Vagina (tissue), 2 donors: ENCODE measurements around the gene LHFPL3. TPM values are rescaled to one million over a fixed set of nuclear protein-coding genes. Genes with fewer than 3 reads are reported as not detected.

Source experiments
- DNase-seq, 2 donors: peaks; one replicate each; pipeline ENCODE4 v3.0.0-alpha.2; 2017; ENCODE audit errors: extremely low spot score in 2 of 2
- H3K27ac ChIP-seq: fragments of 200-600 bp; sonication (generic); one replicate; pipeline ENCODE4 v1.5.1; 2019
- H3K27me3 ChIP-seq: fragments of 200-600 bp; sonication (generic); one replicate; pipeline ENCODE4 v1.5.1; 2019
- H3K36me3 ChIP-seq, 2 donors: fragments of 200-600 bp; sonication (generic); one replicate each; pipeline ENCODE4 v1.5.1; 2017 to 2019
- H3K4me1 ChIP-seq: fragments of 200-600 bp; sonication (generic); one replicate; pipeline ENCODE4 v1.5.1; 2019
- H3K4me3 ChIP-seq, 2 donors: fragments of 200-600 bp; sonication (generic); 1 replicate in 1 of 2; 2 replicates in 1 of 2; pipeline ENCODE4 v1.5.1; 2016 to 2019
- H3K9me3 ChIP-seq: fragments of 200-600 bp; sonication (generic); one replicate; pipeline ENCODE4 v1.5.1; 2019
- CTCF ChIP-seq, 3 experiments: fragments of 450-650 bp in 2 of 3; fragments of 200-600 bp in 1 of 3; sonication (generic) in 1 of 3; IDR thresholded peaks; one replicate each; pipeline ENCODE4 v1.5.1; 2017 to 2019; ENCODE audit warnings: antibody characterized with exemption in 3 of 3, mild to moderate bottlenecking in 2 of 3, moderate library complexity in 2 of 3
- POLR2A ChIP-seq, 2 donors: fragments of 450-650 bp; IDR thresholded peaks; one replicate each; pipeline ENCODE4 v1.6.1; 2017; ENCODE audit warnings: antibody characterized with exemption in 2 of 2, mild to moderate bottlenecking in 2 of 2, moderate library complexity in 2 of 2
- POLR2AphosphoS5 ChIP-seq, 2 donors: sonication (generic); formaldehyde crosslinking; IDR thresholded peaks; one replicate each; pipeline ENCODE4 v1.9.0; 2017; ENCODE audit warnings: antibody characterized with exemption in 2 of 2, mild to moderate bottlenecking in 2 of 2, low read depth in 1 of 2; ENCODE audit not compliant: insufficient read depth in 1 of 2
- intact Hi-C: fragments of 100-400 bp; cut with DNase I; formaldehyde crosslinking; loops from one replicate; pipeline ENCODE4 v1.15.1; 2023
- total RNA-seq: library from RNA; depleted of rRNA; stranded (reverse); fragments of >200 nt; gene quantifications from one replicate; pipeline ENCODE4 v1.2.3, GENCODE V29; 2016

Gene LHFPL3
- total RNA-seq, 1 donor from 2014 or later, result not detected

- Histone ChIP-seq H3K27ac (no peak overlapping the region), H3K4me3 (no peak overlapping the region), H3K4me1 (no peaks in the 10 kb centered on the region), H3K9me3 (no peaks in the 10 kb centered on the region), H3K36me3 (no peaks in the 10 kb centered on the region), H3K27me3 (no peaks in the 10 kb centered on the region)
- DNase-seq, result no peak
- TF ChIP-seq POLR2A (IDR thresholded peaks at IDR 0.05), result no peak
- TF ChIP-seq POLR2AphosphoS5 (IDR thresholded peaks at IDR 0.05; ENCODE audit: insufficient read depth in 1 of 2, low read depth in 1 of 2), result no peak
- TF ChIP-seq CTCF (IDR thresholded peaks at IDR 0.05), result no peak
- intact Hi-C loops, result no loop called here
Observed at GRCh38 chr7:104534149-104534548, 205.7 kb downstream of the LHFPL3 start.

GRCh38 chr7:104535841-104536240 is 207.4 kb downstream of the LHFPL3 start:
- intact Hi-C loops, result no loop called here
- TF ChIP-seq POLR2AphosphoS5 (IDR thresholded peaks at IDR 0.05; ENCODE audit: insufficient read depth in 1 of 2, low read depth in 1 of 2), result no peak
- TF ChIP-seq POLR2A (IDR thresholded peaks at IDR 0.05), result no peak
- TF ChIP-seq CTCF (IDR thresholded peaks at IDR 0.05), result no peak
- H3K27me3 ChIP-seq, result no peaks in the 10 kb centered on the region
- H3K9me3 ChIP-seq, result no peaks in the 10 kb centered on the region
- no peaks in the 10 kb centered on the region for H3K4me1 ChIP-seq
- DNase-seq, result no peak
- no peaks in the 10 kb centered on the region for H3K36me3 ChIP-seq
- H3K27ac ChIP-seq, result no peak overlapping the region
- H3K4me3 ChIP-seq, result no peak overlapping the region

- TF ChIP-seq CTCF (IDR thresholded peaks at IDR 0.05), result no peak
- Histone ChIP-seq H3K9me3 (no peaks in the 10 kb centered on the region), H3K27me3 (no peaks in the 10 kb centered on the region), H3K36me3 (no peaks in the 10 kb centered on the region), H3K4me1 (no peaks in the 10 kb centered on the region), H3K27ac (no peak overlapping the region), H3K4me3 (no peak overlapping the region)
- intact Hi-C loops, result no loop called here
- DNase-seq, result no peak
Observed at GRCh38 chr7:104536956-104537355, 208.6 kb downstream of the LHFPL3 start.

- Histone ChIP-seq H3K9me3 (no peaks in the 10 kb centered on the region), H3K36me3 (no peaks in the 10 kb centered on the region), H3K27me3 (no peaks in the 10 kb centered on the region), H3K4me1 (no peaks in the 10 kb centered on the region), H3K4me3 (no peak overlapping the region), H3K27ac (no peak overlapping the region)
- intact Hi-C loops, result no loop called here
- TF ChIP-seq POLR2A (IDR thresholded peaks at IDR 0.05) (no peak), CTCF (IDR thresholded peaks at IDR 0.05) (no peak), POLR2AphosphoS5 (IDR thresholded peaks at IDR 0.05; ENCODE audit: insufficient read depth in 1 of 2, low read depth in 1 of 2) (no peak)
- no peak for DNase-seq
Observed at GRCh38 chr7:104538152-104538551, 209.7 kb downstream of the LHFPL3 start.

- no peak for TF ChIP-seq POLR2A (IDR thresholded peaks at IDR 0.05)
- no peak for TF ChIP-seq CTCF (IDR thresholded peaks at IDR 0.05)
- TF ChIP-seq POLR2AphosphoS5 (IDR thresholded peaks at IDR 0.05; ENCODE audit: insufficient read depth in 1 of 2, low read depth in 1 of 2), result no peak
- no peaks in the 10 kb centered on the region for H3K9me3 ChIP-seq
- H3K4me3 ChIP-seq, result no peak overlapping the region
- H3K27ac ChIP-seq, result no peak overlapping the region
- DNase-seq, result no peak
- H3K36me3 ChIP-seq, result no peaks in the 10 kb centered on the region
- no peaks in the 10 kb centered on the region for H3K27me3 ChIP-seq
- intact Hi-C loops, result no loop called here
- H3K4me1 ChIP-seq, result no peaks in the 10 kb centered on the region
Observed at GRCh38 chr7:104541897-104542296, 213.5 kb downstream of the LHFPL3 start.
